CD8-positive, alpha-beta memory T cell (primary cell): ENCODE data around the gene DOC2A. TPM values are rescaled to one million over a fixed set of nuclear protein-coding genes. Genes with fewer than 3 reads are reported as not detected.

ENCODE experiments used
- CTCF ChIA-PET: fragments of 350-600 bp; sonication (Branson Sonifier 250); formaldehyde crosslinking; loops from one replicate; lab custom pipeline; 2021; ENCODE audit warnings: antibody characterized with exemption; lab: Charles Lee
- POLR2A ChIA-PET: fragments of 350-600 bp; sonication (Branson Sonifier 250); formaldehyde crosslinking; loops from one replicate; lab custom pipeline; 2021; ENCODE audit warnings: antibody characterized with exemption; lab: Charles Lee
- DNase-seq, 5 donors: peaks; one replicate each; pipeline versions ENCODE4 v3.0.0 to v3.0.0-alpha.2; 2020 to 2022; ENCODE audit warnings: mixed read lengths in 1 of 5
- H3K27ac ChIP-seq: one replicate; pipeline ENCODE4 v1.7.0; 2013; ENCODE audit warnings: low read depth, mild to moderate bottlenecking, low read length, moderate library complexity
- H3K27me3 ChIP-seq: 2 replicates; pipeline ENCODE4 v1.7.0; 2013; ENCODE audit warnings: low read length, mild to moderate bottlenecking; ENCODE audit not compliant: insufficient read depth, poor library complexity, severe bottlenecking
- H3K36me3 ChIP-seq: 2 replicates; pipeline ENCODE4 v1.7.0; 2013; ENCODE audit warnings: mild to moderate bottlenecking, low read length, moderate library complexity; ENCODE audit not compliant: insufficient read depth
- H3K4me1 ChIP-seq: 2 replicates; pipeline ENCODE4 v1.7.0; 2013; ENCODE audit warnings: mild to moderate bottlenecking, low read length, moderate library complexity; ENCODE audit not compliant: insufficient read depth
- H3K4me3 ChIP-seq: 2 replicates; pipeline ENCODE4 v1.7.0; 2013; ENCODE audit warnings: mild to moderate bottlenecking, low read length
- H3K9me3 ChIP-seq: 2 replicates; pipeline ENCODE4 v1.7.0; 2013; ENCODE audit warnings: mild to moderate bottlenecking, low read length
- H3K27ac Mint-ChIP-seq, 8 donors: one replicate each; pipeline ENCODE4 v1.8.0; 2020 to 2021; ENCODE audit warnings: mixed read lengths in 8 of 8, mild to moderate bottlenecking in 6 of 8, inconsistent platforms in 3 of 8, moderate library complexity in 3 of 8
- H3K27me3 Mint-ChIP-seq, 2 donors: one replicate each; pipeline ENCODE4 v1.8.0; 2020 to 2021; ENCODE audit warnings: mixed read lengths in 2 of 2, mild to moderate bottlenecking in 1 of 2, moderate library complexity in 1 of 2
- H3K36me3 Mint-ChIP-seq, 3 donors: one replicate each; pipeline ENCODE4 v1.8.0; 2020 to 2021; ENCODE audit warnings: mixed read lengths in 3 of 3, inconsistent platforms in 1 of 3, mild to moderate bottlenecking in 1 of 3
- H3K4me1 Mint-ChIP-seq, 3 donors: one replicate each; pipeline ENCODE4 v1.8.0; 2020 to 2021; ENCODE audit warnings: mixed read lengths in 3 of 3, inconsistent platforms in 1 of 3, mild to moderate bottlenecking in 1 of 3
- H3K4me3 Mint-ChIP-seq, 7 donors: one replicate each; pipeline ENCODE4 v1.8.0; 2020 to 2021; ENCODE audit warnings: mixed read lengths in 7 of 7, mild to moderate bottlenecking in 6 of 7, moderate library complexity in 4 of 7, inconsistent platforms in 2 of 7
- H3K9me3 Mint-ChIP-seq, 5 donors: one replicate each; pipeline ENCODE4 v1.8.0; 2020 to 2022; ENCODE audit warnings: mixed read lengths in 5 of 5, mild to moderate bottlenecking in 3 of 5, moderate library complexity in 2 of 5, inconsistent platforms in 1 of 5
- polyA plus RNA-seq: library from polyadenylated mRNA; unstranded; fragments of 300-500 nt; fragmentation: Illumina TruSeq; gene quantifications from one replicate; pipeline ENCODE4 v1.2.3, GENCODE V29; 2021
- total RNA-seq, 2 experiments: library from RNA; stranded (reverse); gene quantifications; one replicate each; pipeline ENCODE4 v1.2.3, GENCODE V29; 2021

The DOC2A gene
- total and polyA plus RNA-seq, 3 experiments from 2014 or later, result 0.13 to 0.42 TPM; not detected in 1

DNA sequence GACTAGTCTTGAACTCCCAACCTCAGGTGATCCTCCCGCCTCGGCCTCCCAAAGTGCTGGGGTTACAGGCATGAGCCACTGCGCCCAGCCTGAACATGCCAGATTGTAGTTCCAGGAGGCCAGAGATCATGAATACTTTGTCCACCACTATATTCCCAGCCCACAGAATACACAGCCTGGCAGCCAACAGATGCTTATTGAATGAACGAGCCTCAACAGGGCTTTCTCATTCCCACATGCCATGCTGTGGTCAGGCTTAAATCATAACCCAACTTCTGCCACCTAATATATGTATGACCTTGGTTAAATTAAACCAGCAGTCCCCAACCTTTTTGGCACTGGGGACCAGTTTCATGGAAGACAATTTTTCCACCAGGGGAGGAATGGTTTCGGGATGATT lies 52.1 kb downstream of the DOC2A start:
- no peaks in the 10 kb centered on the region for H3K27me3 Mint-ChIP-seq
- no peak overlapping the region for H3K27ac Mint-ChIP-seq
- CTCF ChIA-PET, result no interaction called here
- no peaks in the 10 kb centered on the region for H3K9me3 ChIP-seq
- H3K27me3 ChIP-seq, result no peaks in the 10 kb centered on the region
- no peaks in the 10 kb centered on the region for H3K9me3 Mint-ChIP-seq
- no peaks in the 10 kb centered on the region for H3K36me3 ChIP-seq
- POLR2A ChIA-PET, result interaction anchor here (1.3 kb wide), 1 partner anchor 33 kb away, joined by 3 read pairs; the partner anchor contains the start of gene KCTD13
- peaks cover 0 to 7% (median 0%) of the 10 kb centered on the region in 3 donors for H3K36me3 Mint-ChIP-seq
- DNase-seq, result no peak
- H3K4me1 Mint-ChIP-seq, result peaks cover 15 to 21% (median 18%) of the 10 kb centered on the region in 3 donors
- H3K4me3 Mint-ChIP-seq, result no peak overlapping the region
- H3K4me3 ChIP-seq, result no peak overlapping the region
- peaks cover 15% of the 10 kb centered on the region for H3K4me1 ChIP-seq
- H3K27ac ChIP-seq, result no peak overlapping the region

Other genes starting within 250 kb of the DOC2A start
- gene ZG16, start 232.8 kb downstream of the DOC2A start, total RNA-seq, result not detected
- gene ZG16, start 232.8 kb downstream of the DOC2A start, polyA plus RNA-seq, result not detected
- 100 to 1,000 TPM; 118 to 131 TPM for gene KIF22, start 220.3 kb downstream of the DOC2A start, total RNA-seq
- gene KIF22, start 220.3 kb downstream of the DOC2A start, polyA plus RNA-seq, result 61.2 TPM
- 100 to 1,000 TPM; 455 to 478 TPM for gene MAZ, start 204.5 kb downstream of the DOC2A start, total RNA-seq
- gene MAZ, start 204.5 kb downstream of the DOC2A start, polyA plus RNA-seq, result 85.7 TPM
- 1 to 10 TPM; 1.2 to 1.3 TPM for gene PRRT2, start 198.8 kb downstream of the DOC2A start, total RNA-seq
- 0.18 TPM for gene PRRT2, start 198.8 kb downstream of the DOC2A start, polyA plus RNA-seq
- 10 to 100 TPM; 41.9 to 44.3 TPM for gene PAGR1, start 194.9 kb downstream of the DOC2A start, total RNA-seq
- gene PAGR1, start 194.9 kb downstream of the DOC2A start, polyA plus RNA-seq, result 53.1 TPM
- 10 to 100 TPM; 54.5 to 55.4 TPM for gene MVP, start 190.6 kb downstream of the DOC2A start, total RNA-seq
- 155 TPM for gene MVP, start 190.6 kb downstream of the DOC2A start, polyA plus RNA-seq
- 10 to 100 TPM; 63.9 to 68.4 TPM for gene CDIPT, start 147.8 kb downstream of the DOC2A start, total RNA-seq
- 109 TPM for gene CDIPT, start 147.8 kb downstream of the DOC2A start, polyA plus RNA-seq
- under 1 TPM; 0.07 to 0.15 TPM for gene SEZ6L2, start 111.5 kb downstream of the DOC2A start, total RNA-seq
- not detected for gene SEZ6L2, start 111.5 kb downstream of the DOC2A start, polyA plus RNA-seq
- 1 to 10 TPM; 1.2 to 1.7 TPM for gene ASPHD1, start 110.5 kb downstream of the DOC2A start, total RNA-seq
- gene ASPHD1, start 110.5 kb downstream of the DOC2A start, polyA plus RNA-seq, result not detected
- gene KCTD13, start 84.8 kb downstream of the DOC2A start, total RNA-seq, result 10 to 100 TPM; 35.7 to 37.1 TPM
- gene KCTD13, start 84.8 kb downstream of the DOC2A start, polyA plus RNA-seq, result 15.9 TPM
- gene TMEM219, start 48.9 kb downstream of the DOC2A start, total RNA-seq, result 10 to 100 TPM; 36.8 to 43.4 TPM
- 168 TPM for gene TMEM219, start 48.9 kb downstream of the DOC2A start, polyA plus RNA-seq
- gene TAOK2, start 37.2 kb downstream of the DOC2A start, total RNA-seq, result 10 to 100 TPM; 41.8 to 44.3 TPM
- 7.1 TPM for gene TAOK2, start 37.2 kb downstream of the DOC2A start, polyA plus RNA-seq
- 10 to 100 TPM; 45.6 to 48.0 TPM for gene HIRIP3, start 15.4 kb downstream of the DOC2A start, total RNA-seq
- gene HIRIP3, start 15.4 kb downstream of the DOC2A start, polyA plus RNA-seq, result 22.0 TPM
- gene INO80E, start 14.8 kb downstream of the DOC2A start, total RNA-seq, result 100 to 1,000 TPM; 121 to 123 TPM
- gene INO80E, start 14.8 kb downstream of the DOC2A start, polyA plus RNA-seq, result 6.5 TPM
- not detected for gene C16orf92, start 12.2 kb upstream of the DOC2A start, total RNA-seq
- gene C16orf92, start 12.2 kb upstream of the DOC2A start, polyA plus RNA-seq, result not detected
- gene TLCD3B, start 20.2 kb upstream of the DOC2A start, total RNA-seq, result under 1 TPM; 0.55 to 0.84 TPM
- gene TLCD3B, start 20.2 kb upstream of the DOC2A start, polyA plus RNA-seq, result not detected
- gene ALDOA, start 54.7 kb upstream of the DOC2A start, total RNA-seq, result 1,000 to 10,000 TPM; 1,907 to 1,909 TPM
- 1,157 TPM for gene ALDOA, start 54.7 kb upstream of the DOC2A start, polyA plus RNA-seq
- 100 to 1,000 TPM; 137 to 149 TPM for gene PPP4C, start 65.0 kb upstream of the DOC2A start, total RNA-seq
- 201 TPM for gene PPP4C, start 65.0 kb upstream of the DOC2A start, polyA plus RNA-seq
- under 1 TPM; 0.71 to 0.83 TPM for gene TBX6, start 80.9 kb upstream of the DOC2A start, total RNA-seq
- gene TBX6, start 80.9 kb upstream of the DOC2A start, polyA plus RNA-seq, result not detected
- 10 to 100 TPM; 32.6 to 36.1 TPM for gene YPEL3, start 85.2 kb upstream of the DOC2A start, total RNA-seq
- gene YPEL3, start 85.2 kb upstream of the DOC2A start, polyA plus RNA-seq, result 326 TPM
- gene GDPD3, start 102.5 kb upstream of the DOC2A start, total RNA-seq, result 1 to 10 TPM; 4.7 to 5.3 TPM
- not detected for gene GDPD3, start 102.5 kb upstream of the DOC2A start, polyA plus RNA-seq
- gene MAPK3, start 112.2 kb upstream of the DOC2A start, total RNA-seq, result 10 to 100 TPM; 38.3 to 43.0 TPM
- 7.0 TPM for gene MAPK3, start 112.2 kb upstream of the DOC2A start, polyA plus RNA-seq
- gene CORO1A, start 172.6 kb upstream of the DOC2A start, total RNA-seq, result 100 to 1,000 TPM; 889 to 952 TPM
- gene CORO1A, start 172.6 kb upstream of the DOC2A start, polyA plus RNA-seq, result 1,446 TPM
- 100 to 1,000 TPM; 268 to 271 TPM for gene BOLA2B, start 182.6 kb upstream of the DOC2A start, total RNA-seq
- 208 TPM for gene BOLA2B, start 182.6 kb upstream of the DOC2A start, polyA plus RNA-seq
- gene SLX1A, start 182.8 kb upstream of the DOC2A start, total RNA-seq, result 10 to 100 TPM; 63.6 to 70.9 TPM
- 68.8 TPM for gene SLX1A, start 182.8 kb upstream of the DOC2A start, polyA plus RNA-seq
- 10 to 100 TPM; 12.7 to 17.6 TPM for gene SULT1A3, start 188.2 kb upstream of the DOC2A start, total RNA-seq
- 1.4 TPM for gene SULT1A3, start 188.2 kb upstream of the DOC2A start, polyA plus RNA-seq
- 10 to 100 TPM; 10.2 to 12.0 TPM for gene NPIPB13, start 237.5 kb upstream of the DOC2A start, total RNA-seq
- gene NPIPB13, start 237.5 kb upstream of the DOC2A start, polyA plus RNA-seq, result 1.2 TPM